Stimulated activated CD8-positive, alpha-beta memory T cell treated with anti-CD3 and anti-CD28 coated beads, Interleukin-4, amount 100 ng/mL, for 48 hours (primary cell): ENCODE results near the gene GPR143.
A peak's percentile ranks its signal among the peaks of the same experiment; 100 is the strongest.

ENCODE experiments used
- DNase-seq: peaks from one replicate; pipeline ENCODE4 v3.0.0-alpha.2; 2020

GPR143 gene

GRCh38 chrX:9767375-9767774, 1.7 kb upstream of the GPR143 start:
- no peak for DNase-seq

DNA sequence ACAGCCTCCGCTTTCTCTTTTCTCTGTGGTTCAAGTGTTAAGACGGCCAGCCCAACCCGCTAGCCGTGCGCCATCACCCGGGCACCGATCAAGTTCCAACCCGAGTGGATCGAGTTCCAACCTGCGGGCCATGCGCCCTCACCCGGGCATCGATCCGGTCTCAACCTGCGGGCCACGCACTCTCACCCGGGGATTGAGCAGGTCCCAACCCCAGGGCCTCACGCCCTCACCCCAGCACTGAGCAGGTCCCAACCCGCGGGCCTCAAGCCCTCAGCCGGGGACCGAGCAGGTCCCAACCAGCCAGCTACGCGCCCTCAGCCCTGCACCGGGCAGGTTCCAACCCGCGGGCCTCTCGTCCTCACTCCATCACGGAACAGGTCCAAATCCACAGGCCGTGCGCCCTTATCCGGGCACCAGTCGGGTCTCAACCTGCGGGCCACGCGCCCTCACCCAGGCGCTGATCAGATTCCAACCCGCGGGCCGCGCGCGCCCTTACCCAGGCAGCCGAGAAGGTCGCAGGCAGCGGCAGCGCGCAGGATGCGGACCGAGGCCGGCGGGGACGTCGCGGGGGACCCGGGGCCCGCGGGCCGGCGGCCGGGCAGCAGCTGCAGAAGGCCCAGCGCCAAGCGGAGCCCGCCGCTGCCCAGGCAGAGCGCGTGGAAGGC, 443 bp downstream of the GPR143 start:
- no peak for DNase-seq

GRCh38 chrX:9759337-9759736, 6.3 kb downstream of the GPR143 start:
- DNase-seq = no peak

- no peak for DNase-seq
These were observed 7.5 kb downstream of the GPR143 start for GRCh38 chrX:9758021-9758638.

DNA sequence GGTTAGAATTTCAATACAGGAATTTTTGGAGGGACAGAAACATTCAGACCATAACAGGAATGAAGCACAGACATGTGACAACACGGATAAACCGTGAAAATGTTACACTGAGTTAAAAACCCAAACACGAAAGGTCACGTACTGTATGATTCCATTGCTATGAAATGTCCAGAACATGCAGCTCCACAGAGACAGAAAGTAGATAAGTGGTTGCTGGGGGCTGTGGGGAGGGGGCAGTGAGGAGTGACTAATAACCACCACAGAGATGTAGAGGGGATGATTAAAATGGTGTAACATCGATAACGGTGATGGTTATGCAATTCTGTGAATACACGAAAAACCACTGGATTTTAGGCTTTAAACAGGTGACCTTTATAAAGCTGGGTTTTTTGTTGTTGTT, 8.3 kb downstream of the GPR143 start:
- DNase-seq = no peak

DNA sequence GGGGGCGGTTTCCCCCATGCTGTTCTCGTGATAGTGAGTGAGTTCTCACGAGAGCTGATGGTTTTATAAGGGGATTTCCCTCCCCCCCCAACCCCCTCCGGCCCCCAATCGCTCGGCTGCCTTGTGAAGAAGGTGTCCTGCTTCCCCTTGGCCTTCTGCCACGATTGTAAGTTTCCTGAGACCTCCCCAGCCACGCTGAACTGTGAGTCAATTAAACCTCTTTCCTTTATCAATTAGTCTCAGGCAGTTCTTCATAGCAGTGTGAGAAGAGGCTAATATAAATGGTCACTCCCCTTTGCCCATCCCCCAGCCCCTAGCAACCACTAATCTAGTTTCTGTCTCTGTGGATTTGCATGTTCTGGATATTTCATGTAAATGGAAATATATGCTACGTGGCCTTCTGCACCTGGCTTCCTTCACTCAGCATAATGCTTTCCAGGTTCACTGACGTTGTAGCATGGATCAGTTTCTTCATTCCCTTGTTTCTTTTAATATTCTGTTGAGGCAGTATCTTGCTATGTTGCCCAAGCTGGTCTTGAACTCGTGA, 16.4 kb downstream of the GPR143 start:
- no peak for DNase-seq

DNA sequence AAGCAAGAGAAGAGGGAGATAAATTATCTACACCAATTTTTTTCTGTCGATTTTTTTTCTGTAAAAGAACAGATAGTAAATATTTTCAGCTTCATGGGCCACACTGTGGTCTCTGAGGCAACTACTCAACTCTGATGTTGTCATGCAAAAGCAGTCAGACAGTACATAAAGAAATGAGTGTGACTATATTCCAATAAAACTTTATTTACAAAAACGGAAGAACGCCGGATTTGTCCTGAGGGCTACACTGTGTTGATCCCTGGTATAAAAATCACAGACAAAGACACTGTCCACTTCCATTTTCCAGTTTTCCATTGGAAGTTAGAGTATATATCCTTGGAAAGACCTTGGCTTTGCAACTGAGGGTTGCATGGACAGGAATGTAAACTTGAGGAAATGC, 18.0 kb downstream of the GPR143 start:
- no peak for DNase-seq

DNA sequence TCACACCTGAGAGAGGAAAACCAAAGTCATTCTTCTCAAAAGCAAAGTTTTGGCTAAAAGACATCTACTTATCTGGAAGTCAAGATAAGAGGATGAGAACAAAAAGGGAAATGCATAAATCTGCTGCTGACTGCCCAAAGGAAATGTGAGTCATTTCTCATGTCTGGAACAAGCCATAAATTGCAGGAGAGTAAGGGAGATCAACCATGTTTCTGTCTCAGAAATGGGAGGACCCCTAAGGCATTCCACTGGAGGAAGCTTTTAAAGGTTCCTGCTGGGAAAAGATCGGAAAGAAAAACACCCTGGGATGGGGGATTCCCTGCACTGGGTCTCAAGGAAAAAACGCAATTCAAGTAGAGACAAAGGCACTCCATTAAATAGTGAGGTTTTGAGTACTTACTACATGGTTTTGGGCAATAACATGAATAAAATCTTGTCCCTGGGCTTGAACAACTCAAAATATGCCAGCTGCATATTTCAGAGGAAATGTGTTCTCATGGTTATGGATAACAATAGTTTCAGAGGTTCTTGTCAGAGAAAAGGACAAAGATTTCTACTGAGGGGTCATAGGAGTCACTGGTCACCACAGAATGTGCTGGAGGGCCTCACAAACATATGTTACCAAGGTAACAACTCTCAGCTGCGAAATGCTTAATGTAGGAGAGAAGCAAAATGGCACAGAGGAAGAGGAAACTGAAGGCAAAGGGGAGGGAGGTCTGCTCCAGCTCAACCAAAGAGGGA, 19.3 kb downstream of the GPR143 start:
- DNase-seq = no peak

DNA sequence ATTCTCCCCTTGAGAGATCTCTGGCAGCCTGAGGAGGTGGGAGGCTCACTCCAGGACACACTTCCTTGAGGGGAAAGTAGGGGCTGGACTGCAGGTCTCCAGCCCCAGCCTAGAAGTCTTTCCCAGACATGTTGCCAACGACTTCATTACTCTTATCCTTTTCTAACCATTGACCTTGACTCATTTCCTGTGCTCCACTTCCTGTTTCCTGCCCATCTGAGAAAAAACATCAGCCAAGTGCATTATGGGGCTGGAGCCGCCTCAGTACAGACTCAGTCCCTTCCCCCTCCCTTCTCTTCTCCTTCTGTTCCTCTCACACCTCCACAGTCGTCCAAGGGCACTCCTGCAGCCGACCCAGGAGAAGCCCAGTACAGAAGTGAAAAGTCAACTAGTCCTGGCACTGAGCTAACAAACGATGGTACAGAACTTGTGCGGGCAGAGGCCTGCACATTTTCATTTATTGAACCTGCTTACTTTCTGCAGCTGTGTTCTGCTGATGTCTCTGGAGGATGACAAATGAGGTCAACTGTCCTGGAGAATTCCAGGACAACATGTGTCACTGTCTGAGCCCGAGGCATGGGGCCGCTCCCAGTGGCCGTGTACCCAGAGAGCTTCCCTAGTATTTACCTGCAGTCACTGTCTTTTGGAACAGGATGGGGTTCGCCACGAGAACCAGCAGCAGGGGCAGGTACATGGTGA, 20.1 kb downstream of the GPR143 start:
- no peak for DNase-seq

DNA sequence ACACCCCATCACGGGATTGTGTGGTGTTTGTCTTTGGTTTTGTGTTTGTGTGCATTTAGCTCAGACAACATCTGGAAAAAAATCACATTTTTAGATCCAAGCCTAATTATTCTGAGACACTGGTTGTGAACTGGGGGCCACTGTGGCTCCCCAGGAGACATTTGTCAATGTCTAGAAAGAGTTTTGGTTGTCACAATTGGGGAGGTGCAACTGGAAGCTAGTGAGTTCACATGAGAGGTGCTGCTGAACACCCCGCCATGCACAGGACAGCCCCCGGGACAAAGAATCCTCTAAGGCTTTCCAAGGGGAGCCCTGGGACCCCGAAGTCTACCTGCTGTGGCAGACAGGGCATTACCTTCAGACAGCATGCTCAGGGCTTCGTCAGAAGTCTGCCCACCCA, 26.5 kb downstream of the GPR143 start:
- no peak for DNase-seq

DNA sequence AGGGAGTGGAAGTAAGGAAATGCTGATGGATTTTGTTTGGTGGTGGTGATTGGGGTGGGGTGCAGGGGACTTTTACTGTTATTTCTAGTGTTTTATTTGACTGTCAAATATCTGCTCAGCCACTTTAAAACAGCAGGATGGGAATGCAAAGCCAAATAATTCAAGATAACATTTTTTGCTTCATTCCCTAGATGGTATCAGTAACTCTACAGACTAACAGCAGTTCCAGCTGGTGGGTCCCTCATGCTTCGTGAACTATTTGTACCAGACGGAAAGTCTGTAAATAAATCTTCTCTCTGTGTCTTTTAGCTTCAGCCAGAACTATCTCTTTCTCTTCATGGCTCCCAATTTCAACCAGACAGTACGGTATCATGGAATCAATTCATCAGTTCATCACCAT, 27.5 kb downstream of the GPR143 start:
- no peak for DNase-seq

DNA sequence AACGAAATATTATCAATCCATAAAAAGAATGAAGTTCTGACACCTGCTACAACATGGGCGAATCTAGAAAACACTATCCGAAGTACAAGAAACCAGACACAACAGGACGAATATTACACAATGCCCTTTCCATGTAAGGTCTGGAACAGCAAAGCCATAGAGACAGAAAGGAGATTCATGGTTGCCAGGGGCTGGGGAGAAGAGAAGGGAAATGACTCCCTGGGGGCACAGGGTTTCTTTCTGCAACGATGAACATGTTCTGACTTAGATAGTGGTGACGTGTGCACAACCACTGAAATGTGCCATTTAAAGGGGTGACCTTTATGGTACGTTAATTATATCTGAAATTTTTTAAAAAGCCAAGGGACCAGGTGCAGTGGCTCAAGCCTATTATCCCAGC, 28.3 kb downstream of the GPR143 start:
- DNase-seq = no peak

DNA sequence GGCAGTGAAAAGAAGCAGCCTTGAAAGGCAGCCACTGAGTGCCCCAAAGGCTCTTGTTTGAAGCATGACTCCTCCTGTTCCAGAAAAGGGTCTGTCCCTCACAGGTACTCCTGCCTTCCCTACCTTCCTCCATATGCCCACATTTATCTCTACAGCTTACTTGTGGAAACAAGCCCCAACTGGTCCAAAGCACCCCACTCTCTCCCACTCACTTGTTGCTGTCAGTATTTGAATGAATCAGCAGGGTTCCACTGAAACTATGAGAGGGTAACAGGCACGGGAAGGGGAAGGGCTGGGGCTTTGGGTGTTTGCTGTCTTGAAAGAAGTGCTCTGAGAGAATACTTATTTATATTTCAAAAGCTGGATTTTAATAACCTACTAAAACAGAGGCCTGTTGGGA, 34.9 kb downstream of the GPR143 start:
- no peak for DNase-seq

DNA sequence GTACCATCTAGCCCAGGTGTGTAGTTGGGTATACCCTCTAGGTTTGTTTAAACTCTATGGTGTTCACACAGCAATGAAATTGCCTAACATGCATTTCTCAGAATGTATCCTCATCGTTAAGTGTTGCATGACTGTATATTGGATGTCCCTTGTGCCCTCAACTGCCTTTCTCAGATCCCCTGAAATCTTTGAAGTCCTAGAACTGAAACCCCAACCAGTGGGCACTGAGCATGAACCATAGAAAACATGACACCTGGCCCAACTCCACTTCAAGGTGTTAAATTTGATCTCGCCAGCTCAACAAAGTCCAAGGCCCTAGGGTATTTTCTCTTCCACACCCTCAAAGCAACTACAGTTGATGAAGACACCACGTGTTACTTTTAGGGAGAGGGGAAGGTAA, 35.6 kb downstream of the GPR143 start:
- no peak for DNase-seq

DNA sequence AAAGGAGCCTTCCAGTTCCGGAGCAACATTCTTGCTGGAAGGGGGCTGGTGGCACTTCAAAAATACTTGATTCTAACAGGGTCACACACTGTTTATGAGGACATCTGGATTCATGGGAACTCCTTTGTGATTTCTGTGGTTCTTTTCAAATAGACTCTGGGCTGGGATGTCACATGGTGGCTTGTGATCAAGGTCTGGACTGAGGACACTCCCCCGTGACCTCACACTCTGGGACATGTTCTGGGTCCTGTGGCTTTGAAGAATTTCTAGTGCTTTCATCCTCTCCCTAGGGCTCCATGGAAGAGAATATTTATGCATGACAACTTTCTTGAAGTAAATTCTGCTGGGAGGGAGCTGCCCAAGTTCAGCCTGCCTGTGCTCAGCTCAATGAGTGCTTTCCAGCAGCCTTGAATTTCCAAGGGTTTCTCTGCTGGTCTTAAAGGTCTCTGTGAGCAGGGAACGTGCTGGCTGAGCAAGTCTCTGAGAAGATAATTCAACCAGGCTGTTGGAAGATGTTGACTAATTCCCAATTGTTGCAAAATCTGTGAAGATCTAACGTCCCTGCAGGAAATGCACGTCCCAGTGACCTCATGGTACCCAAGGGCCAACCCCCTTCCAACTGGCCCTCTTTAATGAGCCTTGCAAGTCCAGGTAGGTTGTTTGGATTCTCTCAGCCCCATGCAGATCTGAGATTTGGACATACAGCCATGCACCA, 36.3 kb downstream of the GPR143 start:
- no peak for DNase-seq

DNA sequence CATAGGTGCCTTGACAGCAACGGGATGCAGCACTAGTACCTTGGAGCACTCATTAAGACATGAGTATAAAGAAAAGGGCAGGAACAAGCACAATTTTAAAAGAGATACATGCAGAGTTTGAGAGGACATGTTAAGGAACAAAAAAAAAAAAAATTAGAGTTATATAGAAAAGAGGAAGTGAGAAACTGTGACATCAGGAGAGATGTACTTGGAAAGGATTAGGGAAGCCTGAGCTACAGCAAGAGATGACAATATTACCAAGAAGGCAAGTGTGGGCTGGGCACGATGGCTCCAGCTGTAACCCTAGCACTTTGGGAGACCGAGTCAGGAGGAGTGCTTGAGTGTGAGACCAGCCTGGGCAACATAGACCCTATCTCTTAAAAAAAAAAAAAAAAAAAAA, 37.4 kb downstream of the GPR143 start:
- DNase-seq = no peak

DNA sequence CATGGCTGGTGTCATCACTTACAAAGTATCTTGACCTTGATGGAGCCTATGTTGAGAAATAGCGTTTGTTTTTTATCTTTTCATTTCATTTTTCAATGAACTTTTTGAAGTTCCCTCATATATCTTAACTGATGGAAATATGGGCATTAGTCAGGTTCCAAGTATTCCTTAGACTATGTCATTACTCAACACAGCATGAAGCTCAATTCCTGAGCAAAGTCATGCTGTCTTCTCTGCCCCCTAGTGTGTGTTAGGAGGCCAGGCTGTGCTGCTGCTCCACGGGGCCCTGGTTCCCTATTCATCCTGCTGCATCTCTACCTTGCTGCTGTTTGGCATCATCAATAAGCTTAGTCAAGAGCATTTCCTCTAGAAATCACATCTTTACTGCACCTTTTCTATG, 40.9 kb downstream of the GPR143 start:
- no peak for DNase-seq

GRCh38 chrX:9717376-9717775, 48.3 kb downstream of the GPR143 start:
- DNase-seq = no peak

DNA sequence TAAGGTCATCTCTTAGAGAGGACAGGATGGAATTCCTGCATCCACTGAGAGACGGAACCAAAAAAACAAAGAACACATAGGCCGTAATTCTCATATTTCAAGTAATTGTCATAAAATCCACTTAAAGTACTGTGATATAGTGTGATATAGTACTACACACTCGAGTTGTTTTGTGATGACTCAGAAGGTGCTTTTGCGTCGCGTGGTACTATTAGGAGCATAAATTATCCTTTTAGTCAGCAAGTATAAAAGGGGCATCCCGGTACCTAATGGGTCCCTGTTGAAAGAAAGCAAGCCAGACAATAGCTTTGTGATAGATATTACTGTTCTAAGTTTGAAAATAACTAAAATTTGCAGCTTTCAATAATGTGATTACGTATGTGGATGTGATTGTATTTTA, 55.3 kb downstream of the GPR143 start:
- no peak for DNase-seq

GRCh38 chrX:9708923-9709553, 56.6 kb downstream of the GPR143 start:
- DNase-seq = peak; percentile 78

GRCh38 chrX:9708086-9708485, 57.6 kb downstream of the GPR143 start:
- no peak for DNase-seq

DNA sequence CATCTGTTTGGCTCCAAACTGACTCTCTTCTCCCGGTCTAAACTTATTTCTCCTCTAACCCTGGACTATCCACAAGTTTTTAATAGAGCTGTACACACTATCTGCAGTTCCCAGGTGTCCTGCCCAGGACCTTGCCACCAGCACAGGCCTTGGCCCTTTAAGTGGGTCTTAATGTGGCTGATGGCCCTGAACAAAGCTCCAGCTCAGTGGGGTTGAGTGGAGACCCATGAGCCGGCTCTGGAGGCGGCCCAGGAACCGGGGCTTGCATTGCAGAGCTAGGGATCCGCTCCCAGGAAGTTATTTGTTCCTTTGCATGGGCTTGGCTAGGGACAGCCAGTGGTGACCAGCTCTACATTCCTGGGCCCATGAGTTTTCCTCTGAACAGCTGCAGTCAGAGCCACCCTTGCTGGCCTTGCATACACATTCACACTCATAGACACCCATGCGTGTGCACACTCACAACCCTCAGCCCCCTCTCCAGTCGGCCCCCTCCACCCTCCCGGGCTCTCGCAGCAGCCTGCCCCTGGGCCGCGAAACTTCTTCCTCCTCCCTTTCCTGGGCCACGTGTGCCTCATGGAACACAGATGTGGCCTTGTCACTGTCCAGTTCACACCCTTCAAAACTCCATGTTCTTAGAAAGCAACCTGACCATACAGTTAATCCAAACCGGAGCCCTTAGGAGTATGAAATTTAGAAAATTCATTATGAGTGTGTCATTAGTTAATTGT, 58.2 kb downstream of the GPR143 start:
- no peak for DNase-seq
